Pancreas (tissue), 10 donors: ENCODE measurements around the gene NAT9. TPM values are rescaled to one million over a fixed set of nuclear protein-coding genes. Genes with fewer than 3 reads are reported as not detected.

Source experiments
- ATAC-seq, 4 donors: fragments of 200-7000 bp; cut with Tn5 transposase; one replicate each; pipeline versions ENCODE4 v1.8.0 to v1.9.1; 2020; ENCODE audit warnings: mild to moderate bottlenecking in 4 of 4, moderate library complexity in 4 of 4
- DNase-seq, 6 donors: peaks; one replicate each; pipeline ENCODE4 v3.0.0-alpha.2; 2020
- FAIRE-seq: peaks from 2 replicates; lab custom pipeline; 2012; peaks lifted over from hg19 to GRCh38; lab: Jason Lieb, UNC
- H3K27ac ChIP-seq, 4 donors: fragments of 200-600 bp; sonication (generic); 1 replicate in 3 of 4; 2 replicates in 1 of 4; pipeline versions ENCODE4 v1.5.0 to v1.8.0; 2020
- H3K27me3 ChIP-seq, 4 donors: fragments of 200-600 bp; one replicate each; pipeline ENCODE4 v1.8.0; 2021
- H3K36me3 ChIP-seq, 3 donors: fragments of 200-600 bp; sonication (generic) in 1 of 3; one replicate each; pipeline versions ENCODE4 v1.5.0 to v1.8.0; 2020 to 2021
- H3K4me1 ChIP-seq, 3 donors: fragments of 200-600 bp; one replicate each; pipeline ENCODE4 v1.8.0; 2021
- H3K4me3 ChIP-seq, 4 donors: fragments of 200-600 bp; sonication (generic) in 2 of 4; one replicate each; pipeline versions ENCODE4 v1.5.0 to v1.8.0; 2020 to 2021
- H3K9me3 ChIP-seq, 4 donors: fragments of 200-600 bp; one replicate each; pipeline ENCODE4 v1.8.0; 2021
- WGBS, 2 donors: extraction: QIAGEN DNeasy Blood & Tissue Kit; methylation state at CpG; one replicate each; pipeline ENCODE4 v1.1.7; 2013; 5-methylcytosine and 5-hydroxymethylcytosine counted together
- intact Hi-C, 3 donors: fragments of 100-400 bp; cut with DNase I; formaldehyde crosslinking; loops; one replicate each; pipeline versions ENCODE4 v1.11.1 to v1.14.2; 2022
- polyA plus RNA-seq, 2 donors: library from polyadenylated mRNA; stranded (reverse); fragments of 200-250 nt; gene quantifications; one replicate each; pipeline ENCODE4 v1.2.3, GENCODE V29; 2013
- total RNA-seq, 6 donors: library from RNA; stranded (reverse); fragmentation: NEBNext Ultra II Directional in 4 of 6; extraction: Animal tissue kit (Norgen Biotek cat#: 25700) in 4 of 6; gene quantifications; one replicate each; pipeline versions ENCODE4 v1.2.1 to v1.2.4, GENCODE V29; 2021 to 2023
- TF ChIP-seq, protein P1 (sequence below), 4 donors: fragments of 200-600 bp; sonication (generic) in 3 of 4; IDR thresholded peaks; one replicate each; pipeline versions ENCODE4 v1.5.0 to v1.8.0; 2021; ENCODE audit warnings: antibody characterized with exemption in 4 of 4
- donor health status: healthy with polysubstance abuse.
- donor health status: DM: no; HTN: no; CAD: no; lungs with moderate emphysema.
- donor health status: DM: no; HTN: no; CAD: no.
- donor health status: control.
- donor health status: control.
- donor health status: Bipolar disorder and iron deficiency.
- donor health status: DM: yes; HTN: yes; CAD: no.
- donor health status: DM: no; HTN: no; CAD: no.
- donor health status: DM: no; HTN: no; CAD: no.
- donor health status: DM: yes; HTN: yes; CAD: no.

Gene NAT9
- total and polyA plus RNA-seq, 8 donors, result 14.4 to 38.5 (median 24.8) TPM

DNA sequence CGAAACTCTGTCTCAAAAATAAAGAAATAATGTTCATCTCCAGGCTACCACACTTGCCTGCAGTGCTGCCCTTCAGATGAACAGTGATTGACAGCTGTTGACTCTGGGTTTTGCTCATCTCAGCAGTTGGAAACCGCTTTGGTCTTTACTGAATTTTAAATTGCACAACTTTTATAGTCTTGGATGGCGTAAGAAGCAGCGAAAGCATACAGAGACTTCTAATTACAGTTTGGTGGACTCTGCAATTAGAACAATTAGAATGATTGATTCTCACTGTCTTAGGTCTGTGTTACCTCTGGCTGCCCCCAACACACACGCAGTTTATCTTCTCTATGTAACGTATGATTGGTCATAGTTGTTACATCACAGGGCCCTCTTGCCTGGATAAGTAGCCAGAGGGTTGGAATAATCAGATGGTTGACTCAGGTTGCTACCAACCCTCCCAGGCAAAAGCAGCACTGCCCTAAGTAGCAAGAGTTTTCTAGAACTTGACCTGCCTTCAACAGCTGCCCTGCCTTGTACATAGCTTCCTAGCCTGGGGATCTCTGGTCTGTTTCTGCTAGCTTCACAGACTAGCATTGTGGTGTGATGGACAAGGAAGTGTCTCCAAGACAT lies 1.9 kb upstream of the NAT9 start:
- no peaks in the 10 kb centered on the region for H3K9me3 ChIP-seq
- intact Hi-C loops, result no loop called here
- TF ChIP-seq, protein P1, sequence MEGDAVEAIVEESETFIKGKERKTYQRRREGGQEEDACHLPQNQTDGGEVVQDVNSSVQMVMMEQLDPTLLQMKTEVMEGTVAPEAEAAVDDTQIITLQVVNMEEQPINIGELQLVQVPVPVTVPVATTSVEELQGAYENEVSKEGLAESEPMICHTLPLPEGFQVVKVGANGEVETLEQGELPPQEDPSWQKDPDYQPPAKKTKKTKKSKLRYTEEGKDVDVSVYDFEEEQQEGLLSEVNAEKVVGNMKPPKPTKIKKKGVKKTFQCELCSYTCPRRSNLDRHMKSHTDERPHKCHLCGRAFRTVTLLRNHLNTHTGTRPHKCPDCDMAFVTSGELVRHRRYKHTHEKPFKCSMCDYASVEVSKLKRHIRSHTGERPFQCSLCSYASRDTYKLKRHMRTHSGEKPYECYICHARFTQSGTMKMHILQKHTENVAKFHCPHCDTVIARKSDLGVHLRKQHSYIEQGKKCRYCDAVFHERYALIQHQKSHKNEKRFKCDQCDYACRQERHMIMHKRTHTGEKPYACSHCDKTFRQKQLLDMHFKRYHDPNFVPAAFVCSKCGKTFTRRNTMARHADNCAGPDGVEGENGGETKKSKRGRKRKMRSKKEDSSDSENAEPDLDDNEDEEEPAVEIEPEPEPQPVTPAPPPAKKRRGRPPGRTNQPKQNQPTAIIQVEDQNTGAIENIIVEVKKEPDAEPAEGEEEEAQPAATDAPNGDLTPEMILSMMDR (IDR thresholded peaks at IDR 0.05), result no peak
- FAIRE-seq, result no peak
- ATAC-seq, result no peak
- peaks cover 0 to 20% (median 15%) of the 10 kb centered on the region in 3 donors for H3K4me1 ChIP-seq
- no peak for DNase-seq
- no peak overlapping the region for H3K4me3 ChIP-seq
- no peaks in the 10 kb centered on the region for H3K27me3 ChIP-seq
- peaks cover 0 to 8% (median 0%) of the 10 kb centered on the region in 3 donors for H3K36me3 ChIP-seq
- WGBS, 2 donors, result 71 to 80% methylated on average over 6 of the region's 6 CpGs
- no peak overlapping the region for H3K27ac ChIP-seq

DNA sequence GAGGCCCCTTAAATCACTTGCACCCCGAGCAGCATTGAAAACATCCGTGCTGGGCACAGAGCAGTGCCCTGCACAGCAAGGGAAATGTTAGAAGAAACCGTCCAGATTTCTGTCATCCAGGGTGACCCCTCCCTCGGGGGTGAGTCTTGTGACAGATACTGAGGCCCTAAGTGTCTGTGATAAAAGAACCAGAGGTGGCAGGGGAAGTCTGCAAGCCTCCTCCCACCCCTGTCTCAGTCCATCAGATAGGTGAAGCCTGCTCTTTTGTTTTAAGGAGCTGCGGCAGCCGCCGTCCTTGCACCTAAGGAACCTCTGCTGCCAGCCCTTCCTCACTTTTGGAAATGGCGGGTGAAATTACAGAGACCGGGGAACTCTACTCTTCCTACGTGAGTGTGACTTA lies 845 bp upstream of the NAT9 start:
- DNase-seq (peak in 1 of 6 donors; percentile 15), FAIRE-seq (no peak), ATAC-seq (no peak)
- Histone ChIP-seq H3K4me1 (peaks cover 0 to 20% (median 15%) of the 10 kb centered on the region in 3 donors), H3K9me3 (no peaks in the 10 kb centered on the region), H3K27ac (no peak overlapping the region), H3K27me3 (no peaks in the 10 kb centered on the region), H3K4me3 (peak overlapping the region; percentile 75 to 95 (median 80)), H3K36me3 (peaks cover 0 to 18% (median 6%) of the 10 kb centered on the region in 3 donors)
- 21 to 26% methylated on average over 10 of the region's 10 CpGs for WGBS, 2 donors
- intact Hi-C loops, result no loop called here
- TF ChIP-seq, protein P1 (IDR thresholded peaks at IDR 0.05), result no peak

DNA sequence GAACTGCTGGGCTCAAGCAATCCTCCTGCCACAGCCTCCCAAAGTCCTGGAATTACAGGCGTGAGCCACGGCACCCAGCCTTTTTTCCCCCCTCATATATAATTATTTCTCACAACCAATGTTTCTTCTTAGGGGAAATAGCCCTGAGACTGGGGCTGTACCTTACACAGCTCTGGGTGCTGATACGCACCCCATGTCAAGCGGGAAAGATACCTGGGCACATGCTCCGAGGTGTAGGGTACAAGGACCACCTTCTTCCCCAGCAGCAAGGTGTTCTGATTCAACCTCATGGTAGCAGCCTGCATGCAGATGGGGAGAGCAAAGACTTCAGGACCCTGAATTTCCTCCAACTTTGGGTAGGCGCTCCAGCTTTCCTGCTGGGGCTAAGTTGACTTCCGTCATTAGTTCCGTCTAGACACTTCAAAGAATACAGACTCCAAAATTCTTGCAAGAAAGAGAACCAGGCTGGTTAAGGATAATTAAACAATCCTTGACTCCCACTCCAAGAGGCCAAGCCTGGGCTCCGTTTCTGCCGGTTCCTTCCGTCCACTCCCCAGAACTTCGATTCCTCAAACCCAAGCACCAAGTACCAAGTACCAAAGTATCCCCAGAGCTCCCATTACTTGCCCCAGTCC lies 619 bp downstream of the NAT9 start:
- DNase-seq (peak in 1 of 6 donors; percentile 13), ATAC-seq (no peak), FAIRE-seq (no peak)
- peak overlapping the region; percentile 75 to 95 (median 80) for H3K4me3 ChIP-seq
- H3K27ac ChIP-seq, result peak overlapping the region in 2 of 4 donors; percentile 50 to 53
- peaks cover 0 to 19% (median 7%) of the 10 kb centered on the region in 3 donors for H3K36me3 ChIP-seq
- intact Hi-C loops, result no loop called here
- H3K27me3 ChIP-seq, result no peaks in the 10 kb centered on the region
- 31 to 33% methylated on average over 12 of the region's 12 CpGs for WGBS, 2 donors
- H3K9me3 ChIP-seq, result no peaks in the 10 kb centered on the region
- TF ChIP-seq, protein P1 (IDR thresholded peaks at IDR 0.05), result no peak
- peaks cover under 1 to 21% (median 15%) of the 10 kb centered on the region in 3 donors for H3K4me1 ChIP-seq

DNA sequence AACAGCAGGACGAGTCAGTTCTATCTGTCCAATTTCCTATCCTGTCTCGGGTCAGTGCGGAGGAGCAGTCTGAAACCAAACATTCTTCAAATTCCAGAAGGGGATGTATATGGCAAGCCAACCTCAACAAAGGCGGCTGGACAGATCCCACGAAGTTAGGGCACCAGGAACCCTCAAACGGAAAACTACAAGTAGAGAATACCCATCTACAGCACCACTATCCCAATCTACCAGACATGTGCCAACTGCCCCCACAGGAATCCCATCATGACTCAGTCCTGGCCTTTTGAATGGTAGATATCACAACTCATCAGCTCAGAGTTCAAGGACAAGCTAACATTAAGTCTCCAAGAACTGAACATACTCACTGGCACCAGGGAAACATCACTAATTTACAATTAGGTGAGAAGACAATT lies 2.3 kb downstream of the NAT9 start:
- no peak for ATAC-seq

More for the DNA sequence above, 2.3 kb downstream of the NAT9 start:
- Histone ChIP-seq H3K27me3 (no peaks in the 10 kb centered on the region), H3K4me1 (peaks cover 16 to 38% (median 31%) of the 10 kb centered on the region in 3 donors), H3K27ac (no peak overlapping the region), H3K9me3 (no peaks in the 10 kb centered on the region), H3K36me3 (peaks cover 0 to 19% (median 7%) of the 10 kb centered on the region in 3 donors), H3K4me3 (no peak overlapping the region)
- TF ChIP-seq, protein P1 (IDR thresholded peaks at IDR 0.05), result no peak
- intact Hi-C loops, result loop anchor here in 1 of 3 donors (5.0 kb wide), 1 partner anchor 37 kb away; the partner anchor contains the start of gene RAB37
- DNase-seq, result no peak
- no peak for FAIRE-seq
- 61 to 74% methylated on average over 6 of the region's 6 CpGs for WGBS, 2 donors
